ENCODE results near the gene ADAMTS14. TPM values are rescaled to one million over a fixed set of nuclear protein-coding genes. Genes with fewer than 3 reads are reported as not detected.

The ADAMTS14 gene
- total RNA-seq, 1 donor from 2014 or later = 1.1 TPM

DNA sequence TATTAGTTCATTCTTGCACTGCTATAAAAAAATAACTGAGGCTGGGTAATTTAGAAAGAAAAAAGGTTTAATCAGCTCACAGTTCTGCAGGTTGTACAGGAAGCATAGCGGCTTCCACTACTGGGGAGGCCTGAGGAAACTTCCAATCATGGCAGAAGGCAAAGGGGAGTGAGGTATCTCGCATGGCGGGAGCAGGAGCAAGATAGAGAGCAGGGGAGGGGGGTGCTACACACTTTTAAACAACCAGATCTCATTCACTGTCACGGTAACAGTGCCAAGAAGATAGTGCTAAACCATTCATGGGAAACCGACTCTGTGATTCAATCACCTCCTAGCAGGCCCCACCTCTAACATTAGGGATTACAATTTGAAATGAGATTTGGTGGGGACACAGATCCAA lies 11.6 kb downstream of the ADAMTS14 start:
- Mint-ChIP-seq H3K9me3 (ENCODE audit: unreplicated experiment) (no peaks in the 10 kb centered on the region), H3K36me3 (ENCODE audit: low read depth, unreplicated experiment) (peaks cover under 1% of the 10 kb centered on the region), H3K4me1 (ENCODE audit: unreplicated experiment) (peaks cover 25% of the 10 kb centered on the region), H3K27ac (ENCODE audit: unreplicated experiment) (no peak overlapping the region), H3K27me3 (ENCODE audit: unreplicated experiment) (peaks cover under 1% of the 10 kb centered on the region), H3K4me3 (ENCODE audit: unreplicated experiment) (no peak overlapping the region)
- TF ChIP-seq, protein P1, sequence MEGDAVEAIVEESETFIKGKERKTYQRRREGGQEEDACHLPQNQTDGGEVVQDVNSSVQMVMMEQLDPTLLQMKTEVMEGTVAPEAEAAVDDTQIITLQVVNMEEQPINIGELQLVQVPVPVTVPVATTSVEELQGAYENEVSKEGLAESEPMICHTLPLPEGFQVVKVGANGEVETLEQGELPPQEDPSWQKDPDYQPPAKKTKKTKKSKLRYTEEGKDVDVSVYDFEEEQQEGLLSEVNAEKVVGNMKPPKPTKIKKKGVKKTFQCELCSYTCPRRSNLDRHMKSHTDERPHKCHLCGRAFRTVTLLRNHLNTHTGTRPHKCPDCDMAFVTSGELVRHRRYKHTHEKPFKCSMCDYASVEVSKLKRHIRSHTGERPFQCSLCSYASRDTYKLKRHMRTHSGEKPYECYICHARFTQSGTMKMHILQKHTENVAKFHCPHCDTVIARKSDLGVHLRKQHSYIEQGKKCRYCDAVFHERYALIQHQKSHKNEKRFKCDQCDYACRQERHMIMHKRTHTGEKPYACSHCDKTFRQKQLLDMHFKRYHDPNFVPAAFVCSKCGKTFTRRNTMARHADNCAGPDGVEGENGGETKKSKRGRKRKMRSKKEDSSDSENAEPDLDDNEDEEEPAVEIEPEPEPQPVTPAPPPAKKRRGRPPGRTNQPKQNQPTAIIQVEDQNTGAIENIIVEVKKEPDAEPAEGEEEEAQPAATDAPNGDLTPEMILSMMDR (IDR thresholded peaks at IDR 0.05; ENCODE audit: unreplicated experiment) = no peak
- DNase-seq (ENCODE audit: low spot score) = no peak

GRCh38 chr10:70684374-70684773 lies 12.1 kb downstream of the ADAMTS14 start:
- Mint-ChIP-seq H3K4me1 (ENCODE audit: unreplicated experiment) (peaks cover 21% of the 10 kb centered on the region), H3K27me3 (ENCODE audit: unreplicated experiment) (no peaks in the 10 kb centered on the region), H3K9me3 (ENCODE audit: unreplicated experiment) (no peaks in the 10 kb centered on the region), H3K36me3 (ENCODE audit: low read depth, unreplicated experiment) (peaks cover 3% of the 10 kb centered on the region), H3K4me3 (ENCODE audit: unreplicated experiment) (no peak overlapping the region), H3K27ac (ENCODE audit: unreplicated experiment) (no peak overlapping the region)
- TF ChIP-seq, protein P1 (IDR thresholded peaks at IDR 0.05; ENCODE audit: unreplicated experiment) = no peak
- DNase-seq (ENCODE audit: low spot score) = no peak

DNA sequence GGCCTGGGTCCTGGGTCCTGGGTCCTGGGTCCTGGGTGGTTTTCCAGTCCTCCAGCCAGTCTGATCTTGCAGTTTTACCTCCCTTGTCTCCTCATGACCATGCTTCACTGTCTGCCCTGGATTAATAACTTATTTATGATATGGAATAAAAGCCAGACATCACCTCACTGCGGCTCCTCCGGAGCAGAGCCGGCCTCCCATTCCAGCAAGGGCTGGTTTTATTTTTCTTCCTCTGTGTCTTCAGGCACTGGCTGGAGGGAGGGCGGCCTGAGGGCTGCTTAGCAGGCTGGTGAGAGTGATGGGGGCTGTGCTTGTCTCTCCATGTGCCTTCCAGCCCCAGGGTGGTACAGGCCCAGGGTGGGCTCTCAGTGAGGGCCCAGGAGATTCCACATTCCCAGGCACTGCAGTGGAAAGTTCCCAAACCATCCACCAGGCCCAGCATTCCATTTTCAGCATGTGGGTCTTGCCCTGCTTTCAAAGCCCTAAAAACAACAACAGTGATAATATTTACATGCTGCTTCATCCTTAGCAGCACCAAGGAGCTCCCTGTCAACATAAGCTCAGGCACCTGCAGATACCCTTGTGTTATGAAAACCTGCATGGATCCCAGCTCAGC lies 12.6 kb downstream of the ADAMTS14 start:
- H3K9me3 Mint-ChIP-seq (ENCODE audit: unreplicated experiment) = no peaks in the 10 kb centered on the region
- no peak overlapping the region for H3K27ac Mint-ChIP-seq (ENCODE audit: unreplicated experiment)
- peaks cover 2% of the 10 kb centered on the region for H3K27me3 Mint-ChIP-seq (ENCODE audit: unreplicated experiment)
- H3K36me3 Mint-ChIP-seq (ENCODE audit: low read depth, unreplicated experiment) = peaks cover 3% of the 10 kb centered on the region
- TF ChIP-seq, protein P1 (IDR thresholded peaks at IDR 0.05; ENCODE audit: unreplicated experiment) = no peak
- DNase-seq (ENCODE audit: low spot score) = no peak
- H3K4me1 Mint-ChIP-seq (ENCODE audit: unreplicated experiment) = peaks cover 16% of the 10 kb centered on the region
- H3K4me3 Mint-ChIP-seq (ENCODE audit: unreplicated experiment) = no peak overlapping the region

- peaks cover 15% of the 10 kb centered on the region for H3K4me1 Mint-ChIP-seq (ENCODE audit: unreplicated experiment)
- peaks cover 2% of the 10 kb centered on the region for H3K27me3 Mint-ChIP-seq (ENCODE audit: unreplicated experiment)
- no peak for DNase-seq (ENCODE audit: low spot score)
- H3K36me3 Mint-ChIP-seq (ENCODE audit: low read depth, unreplicated experiment) = peaks cover 3% of the 10 kb centered on the region
- no peaks in the 10 kb centered on the region for H3K9me3 Mint-ChIP-seq (ENCODE audit: unreplicated experiment)
- TF ChIP-seq, protein P1 (IDR thresholded peaks at IDR 0.05; ENCODE audit: unreplicated experiment) = no peak
- no peak overlapping the region for H3K4me3 Mint-ChIP-seq (ENCODE audit: unreplicated experiment)
- no peak overlapping the region for H3K27ac Mint-ChIP-seq (ENCODE audit: unreplicated experiment)
Measured at GRCh38 chr10:70685455-70685911, 13.2 kb downstream of the ADAMTS14 start.

GRCh38 chr10:70688828-70689227 lies 16.5 kb downstream of the ADAMTS14 start:
- no peak for DNase-seq (ENCODE audit: low spot score)
- peaks cover 3% of the 10 kb centered on the region for H3K36me3 Mint-ChIP-seq (ENCODE audit: low read depth, unreplicated experiment)
- H3K4me3 Mint-ChIP-seq (ENCODE audit: unreplicated experiment) = no peak overlapping the region
- H3K27ac Mint-ChIP-seq (ENCODE audit: unreplicated experiment) = no peak overlapping the region
- H3K4me1 Mint-ChIP-seq (ENCODE audit: unreplicated experiment) = peaks cover 3% of the 10 kb centered on the region
- H3K27me3 Mint-ChIP-seq (ENCODE audit: unreplicated experiment) = peaks cover 6% of the 10 kb centered on the region
- H3K9me3 Mint-ChIP-seq (ENCODE audit: unreplicated experiment) = no peaks in the 10 kb centered on the region
- TF ChIP-seq, protein P1 (IDR thresholded peaks at IDR 0.05; ENCODE audit: unreplicated experiment) = no peak
